ENCODE measurements around the gene PFDN5. TPM values are rescaled to one million over a fixed set of nuclear protein-coding genes. Genes with fewer than 3 reads are reported as not detected.
"Not testable (repeated sequence)": the region's sequence is repeated elsewhere in the genome, so short reads cannot be mapped to it uniquely, and the experiment has no call there.

Gene PFDN5
- polyA plus RNA-seq, 1 donor from 2014 or later, result 1,442 TPM

DNA sequence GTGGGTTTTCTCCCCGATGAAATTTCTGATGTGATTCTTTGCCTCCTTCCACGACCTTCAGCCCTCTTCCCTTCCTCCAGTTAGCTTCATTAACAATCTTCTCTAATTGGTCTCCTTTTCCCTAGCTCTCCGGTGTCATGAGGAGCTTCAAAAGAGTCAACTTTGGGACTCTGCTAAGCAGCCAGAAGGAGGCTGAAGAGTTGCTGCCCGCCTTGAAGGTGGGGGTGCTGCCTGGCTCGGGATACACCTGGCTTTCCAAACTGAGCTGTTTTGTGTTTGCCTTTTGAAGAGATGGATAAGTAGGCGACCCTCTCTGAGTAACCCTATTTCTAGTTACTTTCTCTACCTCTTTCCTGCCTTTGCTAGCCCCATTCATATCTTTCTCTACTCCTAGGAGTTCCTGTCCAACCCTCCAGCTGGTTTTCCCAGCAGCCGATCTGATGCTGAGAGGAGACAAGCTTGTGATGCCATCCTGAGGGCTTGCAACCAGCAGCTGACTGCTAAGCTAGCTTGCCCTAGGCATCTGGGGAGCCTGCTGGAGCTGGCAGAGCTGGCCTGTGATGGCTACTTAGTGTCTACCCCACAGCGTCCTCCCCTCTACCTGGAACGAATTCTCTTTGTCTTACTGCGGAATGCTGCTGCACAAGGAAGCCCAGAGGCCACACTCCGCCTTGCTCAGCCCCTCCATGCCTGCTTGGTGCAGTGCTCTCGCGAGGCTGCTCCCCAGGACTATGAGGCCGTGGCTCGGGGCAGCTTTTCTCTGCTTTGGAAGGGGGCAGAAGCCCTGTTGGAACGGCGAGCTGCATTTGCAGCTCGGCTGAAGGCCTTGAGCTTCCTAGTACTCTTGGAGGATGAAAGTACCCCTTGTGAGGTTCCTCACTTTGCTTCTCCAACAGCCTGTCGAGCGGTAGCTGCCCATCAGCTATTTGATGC is 26.4 kb upstream of the PFDN5 start:
- Mint-ChIP-seq H3K4me1 (peaks cover 16 to 19% (median 19%) of the 10 kb centered on the region in 3 donors), H3K27me3 (no peaks in the 10 kb centered on the region)

DNA sequence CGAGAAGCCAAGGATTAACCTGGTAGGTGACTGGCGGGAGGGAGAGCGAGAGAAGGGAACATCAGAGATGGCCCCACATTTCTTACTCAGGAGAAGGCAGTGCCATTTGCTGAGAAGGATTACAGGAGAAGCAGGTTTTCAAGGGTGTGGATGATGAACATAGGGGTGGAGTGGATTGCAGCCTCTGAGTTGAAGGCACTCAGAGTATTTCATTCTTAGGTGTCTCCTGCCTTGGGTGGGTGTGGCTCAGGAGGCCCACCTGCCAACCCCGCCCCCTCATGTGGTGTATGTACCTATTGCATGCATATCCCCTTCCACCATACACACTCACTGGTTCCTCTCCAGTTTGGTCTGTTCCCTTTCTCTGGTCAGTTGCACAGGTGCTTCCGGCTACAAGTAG is 20.9 kb upstream of the PFDN5 start:
- Mint-ChIP-seq H3K4me1 (peaks cover 0 to 3% (median 2%) of the 10 kb centered on the region in 3 donors), H3K9me3 (no peaks in the 10 kb centered on the region), H3K27me3 (no peaks in the 10 kb centered on the region), H3K36me3 (peaks cover 1% of the 10 kb centered on the region), H3K4me3 (no peak overlapping the region), H3K27ac (no peak overlapping the region)

More for the DNA sequence above, 26.4 kb upstream of the PFDN5 start:
- Mint-ChIP-seq H3K4me3 (peak overlapping the region; percentile 96 to 99 (median 98)), H3K9me3 (no peaks in the 10 kb centered on the region), H3K27ac (peak overlapping the region; percentile 81 to 98 (median 94)), H3K36me3 (no peaks in the 10 kb centered on the region)

DNA sequence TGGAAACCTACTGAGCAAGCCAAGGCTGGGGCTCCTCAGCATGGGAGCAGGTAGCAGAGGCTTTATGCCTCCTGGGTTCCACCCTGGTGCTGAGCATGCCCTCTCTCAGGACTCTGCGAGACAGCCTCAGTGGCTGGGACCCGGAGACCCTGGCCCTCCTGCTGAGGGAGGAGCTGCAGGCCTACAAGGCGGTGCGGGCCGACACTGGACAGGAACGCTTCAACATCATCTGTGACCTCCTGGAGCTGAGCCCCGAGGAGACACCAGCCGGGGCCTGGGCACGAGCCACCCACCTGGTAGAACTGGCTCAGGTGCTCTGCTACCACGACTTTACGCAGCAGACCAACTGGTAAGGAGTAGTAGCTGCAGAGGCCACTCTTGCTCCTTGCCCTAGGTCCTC is 18.8 kb upstream of the PFDN5 start:
- Mint-ChIP-seq H3K4me3 (no peak overlapping the region), H3K27ac (no peak overlapping the region), H3K4me1 (peaks cover 0 to 5% (median 2%) of the 10 kb centered on the region in 3 donors), H3K36me3 (peaks cover 1% of the 10 kb centered on the region), H3K9me3 (no peaks in the 10 kb centered on the region), H3K27me3 (no peaks in the 10 kb centered on the region)

DNA sequence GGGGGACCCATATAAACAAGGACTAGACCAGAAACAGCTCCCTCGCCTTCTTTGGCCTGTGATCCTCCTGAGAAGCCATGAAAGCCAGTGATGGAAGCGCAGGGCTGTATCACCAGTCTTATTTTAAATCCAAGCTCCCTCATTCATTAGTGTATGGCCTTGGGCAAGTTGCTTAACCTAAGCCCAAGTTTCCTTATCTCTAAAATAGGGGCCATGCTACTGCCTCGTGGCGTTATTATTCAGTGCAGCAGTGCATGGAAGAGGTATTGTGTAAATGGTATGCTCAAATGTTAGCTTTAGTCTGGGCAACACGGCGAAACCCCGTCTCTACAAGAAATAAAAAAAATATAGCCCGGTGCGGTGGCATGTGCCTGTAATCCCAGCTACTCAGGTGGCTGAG is 17.4 kb upstream of the PFDN5 start:
- peaks cover 1% of the 10 kb centered on the region for H3K36me3 Mint-ChIP-seq
- H3K9me3 Mint-ChIP-seq, result no peaks in the 10 kb centered on the region
- peaks cover 0 to 2% (median 2%) of the 10 kb centered on the region in 3 donors for H3K4me1 Mint-ChIP-seq
- no peak overlapping the region for H3K4me3 Mint-ChIP-seq
- H3K27me3 Mint-ChIP-seq, result no peaks in the 10 kb centered on the region
- peak overlapping the region in 1 of 3 donors; percentile 47 for H3K27ac Mint-ChIP-seq

DNA sequence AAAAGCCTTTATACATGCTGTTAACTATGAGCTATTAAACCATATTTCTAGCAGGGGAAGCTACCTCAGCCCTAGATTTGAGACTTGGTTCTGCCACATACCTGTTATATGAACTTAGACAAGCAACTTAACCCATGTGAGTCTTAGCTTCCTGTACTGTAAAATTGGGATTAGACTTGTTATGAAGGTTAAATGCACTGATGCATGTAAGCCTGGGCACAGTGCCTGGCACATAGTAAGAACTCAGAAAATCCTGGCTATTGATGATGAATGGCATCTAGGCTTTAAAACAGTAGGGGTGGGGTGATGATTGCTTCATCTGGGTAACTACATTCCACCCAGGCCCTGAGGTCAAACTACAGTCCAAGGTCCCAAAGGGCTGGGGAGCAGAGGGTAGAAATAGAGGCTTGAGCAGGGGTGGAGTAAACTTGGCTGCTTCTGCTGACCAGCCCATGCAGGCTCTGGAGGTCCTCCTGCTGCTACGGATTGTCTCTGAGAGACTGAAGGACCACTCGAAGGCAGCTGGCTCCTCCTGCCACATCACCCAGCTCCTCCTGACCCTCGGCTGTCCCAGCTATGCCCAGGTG is 16.0 kb upstream of the PFDN5 start:
- H3K36me3 Mint-ChIP-seq, result no peaks in the 10 kb centered on the region
- no peak overlapping the region for H3K27ac Mint-ChIP-seq
- no peaks in the 10 kb centered on the region for H3K27me3 Mint-ChIP-seq
- H3K9me3 Mint-ChIP-seq, result no peaks in the 10 kb centered on the region
- H3K4me1 Mint-ChIP-seq, result peaks cover 0 to 2% (median under 1%) of the 10 kb centered on the region in 3 donors
- no peak overlapping the region for H3K4me3 Mint-ChIP-seq

DNA sequence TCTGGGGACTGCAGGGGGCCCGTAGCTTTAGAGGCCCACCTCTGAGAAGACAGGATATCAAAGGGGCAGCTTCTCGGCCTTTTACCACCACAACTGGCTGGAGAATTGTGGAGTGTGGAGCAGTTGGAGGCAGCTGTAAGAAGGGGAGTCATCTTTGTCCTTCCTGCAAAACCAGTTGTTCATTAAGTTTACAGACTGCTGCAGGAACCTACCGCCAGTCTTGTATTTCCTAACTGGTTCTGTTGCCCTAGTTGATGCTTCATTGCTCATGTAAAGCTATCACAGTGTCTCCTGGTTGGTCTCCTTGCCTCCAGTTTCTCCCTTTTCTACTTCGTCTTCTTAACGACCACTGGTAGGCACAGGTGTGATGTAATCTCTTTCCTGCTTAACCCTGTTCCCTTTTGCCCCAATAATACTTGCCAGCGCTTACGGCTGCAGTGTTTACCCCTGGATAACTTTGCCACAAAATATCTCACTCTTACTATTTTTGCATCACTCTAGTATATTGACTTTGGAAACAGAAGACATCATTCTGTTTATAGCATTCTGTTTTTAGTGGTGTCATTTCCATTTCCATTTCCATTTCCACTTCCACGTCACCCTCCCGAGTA is 15.3 kb upstream of the PFDN5 start:
- Mint-ChIP-seq H3K27ac (no peak overlapping the region), H3K36me3 (no peaks in the 10 kb centered on the region), H3K27me3 (no peaks in the 10 kb centered on the region), H3K4me3 (no peak overlapping the region), H3K9me3 (no peaks in the 10 kb centered on the region), H3K4me1 (peaks cover 0 to 2% (median 0%) of the 10 kb centered on the region in 3 donors)

DNA sequence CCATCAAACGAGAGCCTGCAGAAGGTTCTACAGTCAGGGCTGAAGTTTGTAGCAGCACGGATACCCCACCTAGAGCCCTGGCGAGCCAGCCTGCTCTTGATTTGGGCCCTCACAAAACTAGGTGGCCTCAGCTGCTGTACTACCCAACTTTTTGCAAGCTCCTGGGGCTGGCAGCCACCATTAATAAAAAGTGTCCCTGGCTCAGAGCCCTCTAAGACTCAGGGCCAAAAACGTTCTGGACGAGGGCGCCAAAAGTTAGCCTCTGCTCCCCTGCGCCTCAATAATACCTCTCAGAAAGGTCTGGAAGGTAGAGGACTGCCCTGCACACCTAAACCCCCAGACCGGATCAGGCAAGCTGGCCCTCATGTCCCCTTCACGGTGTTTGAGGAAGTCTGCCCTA is 8.9 kb upstream of the PFDN5 start:
- no peaks in the 10 kb centered on the region for H3K36me3 Mint-ChIP-seq
- H3K9me3 Mint-ChIP-seq, result no peaks in the 10 kb centered on the region

DNA sequence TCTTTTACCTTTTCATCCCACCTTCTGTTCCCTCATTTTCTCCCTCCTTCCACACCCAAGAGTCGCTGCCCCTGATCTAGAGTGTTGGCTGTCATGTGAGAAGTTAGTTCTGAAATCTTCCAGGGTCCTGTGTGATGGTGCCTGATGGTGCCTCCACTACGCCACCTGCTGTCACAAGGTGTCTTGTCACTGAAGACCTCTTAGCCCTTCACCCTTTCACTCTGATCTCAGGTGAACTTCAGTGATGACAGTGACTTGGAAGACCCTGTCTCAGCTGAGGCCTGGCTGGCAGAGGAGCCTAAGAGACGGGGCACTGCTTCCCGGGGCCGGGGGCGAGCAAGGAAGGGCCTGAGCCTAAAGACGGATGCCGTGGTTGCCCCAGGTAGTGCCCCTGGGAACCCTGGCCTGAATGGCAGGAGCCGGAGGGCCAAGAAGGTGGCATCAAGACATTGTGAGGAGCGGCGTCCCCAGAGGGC is 7.6 kb upstream of the PFDN5 start:
- Mint-ChIP-seq H3K27me3 (no peaks in the 10 kb centered on the region), H3K9me3 (no peaks in the 10 kb centered on the region)

More for the DNA sequence above, 8.9 kb upstream of the PFDN5 start:
- Mint-ChIP-seq H3K4me3 (no peak overlapping the region), H3K4me1 (peaks cover 0 to 6% (median 4%) of the 10 kb centered on the region in 3 donors), H3K27ac (no peak overlapping the region), H3K27me3 (no peaks in the 10 kb centered on the region)

DNA sequence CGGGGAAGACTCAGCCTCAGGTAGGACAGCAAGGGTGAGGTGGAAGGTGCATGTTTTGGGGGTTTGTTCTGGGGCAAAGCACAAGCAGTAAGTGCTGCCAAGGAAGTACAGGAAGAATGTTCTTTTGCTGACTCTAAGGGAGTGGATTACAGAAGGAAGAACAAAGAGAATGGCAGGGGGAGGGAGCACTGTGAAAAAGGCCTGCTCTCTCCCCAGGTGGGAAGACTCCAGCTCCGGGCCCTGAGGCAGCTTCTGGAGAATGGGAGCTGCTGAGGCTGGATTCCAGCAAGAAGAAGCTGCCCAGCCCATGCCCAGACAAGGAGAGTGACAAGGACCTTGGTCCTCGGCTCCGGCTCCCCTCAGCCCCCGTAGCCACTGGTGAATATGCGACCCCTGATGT is 7.0 kb upstream of the PFDN5 start:
- H3K4me3 Mint-ChIP-seq, result no peak overlapping the region
- H3K27ac Mint-ChIP-seq, result no peak overlapping the region
- H3K27me3 Mint-ChIP-seq, result no peaks in the 10 kb centered on the region
- H3K36me3 Mint-ChIP-seq, result no peaks in the 10 kb centered on the region
- no peaks in the 10 kb centered on the region for H3K9me3 Mint-ChIP-seq
- H3K4me1 Mint-ChIP-seq, result peaks cover 0 to 6% (median 4%) of the 10 kb centered on the region in 3 donors

More for the DNA sequence above, 7.6 kb upstream of the PFDN5 start:
- Mint-ChIP-seq H3K4me3 (peak overlapping the region in 1 of 4 donors; percentile 51), H3K4me1 (peaks cover 0 to 6% (median 4%) of the 10 kb centered on the region in 3 donors), H3K36me3 (no peaks in the 10 kb centered on the region), H3K27ac (peak overlapping the region in 1 of 3 donors; percentile 59)

DNA sequence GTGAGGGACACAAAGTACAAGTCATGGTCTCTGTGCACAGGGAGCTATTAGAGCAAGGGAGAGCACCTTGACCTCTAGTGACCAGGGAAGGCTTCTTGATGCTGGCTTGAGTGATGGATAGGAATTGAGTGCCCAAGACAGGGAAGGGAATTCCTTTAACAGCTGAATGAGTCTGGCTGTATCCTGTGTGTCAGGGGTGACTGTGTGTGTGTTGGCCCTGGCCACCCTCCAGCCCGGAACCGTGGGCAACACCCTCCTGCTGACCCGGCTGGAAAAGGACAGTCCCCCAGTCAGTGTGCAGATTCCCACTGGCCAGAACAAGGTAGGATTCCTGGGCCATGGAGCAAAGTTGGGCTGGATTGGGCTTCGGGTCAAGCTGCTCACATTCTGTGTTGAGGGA is 5.5 kb upstream of the PFDN5 start:
- Mint-ChIP-seq H3K36me3 (no peaks in the 10 kb centered on the region), H3K27ac (no peak overlapping the region), H3K4me1 (peaks cover 0 to 7% (median 6%) of the 10 kb centered on the region in 3 donors), H3K4me3 (no peak overlapping the region), H3K9me3 (no peaks in the 10 kb centered on the region), H3K27me3 (no peaks in the 10 kb centered on the region)

DNA sequence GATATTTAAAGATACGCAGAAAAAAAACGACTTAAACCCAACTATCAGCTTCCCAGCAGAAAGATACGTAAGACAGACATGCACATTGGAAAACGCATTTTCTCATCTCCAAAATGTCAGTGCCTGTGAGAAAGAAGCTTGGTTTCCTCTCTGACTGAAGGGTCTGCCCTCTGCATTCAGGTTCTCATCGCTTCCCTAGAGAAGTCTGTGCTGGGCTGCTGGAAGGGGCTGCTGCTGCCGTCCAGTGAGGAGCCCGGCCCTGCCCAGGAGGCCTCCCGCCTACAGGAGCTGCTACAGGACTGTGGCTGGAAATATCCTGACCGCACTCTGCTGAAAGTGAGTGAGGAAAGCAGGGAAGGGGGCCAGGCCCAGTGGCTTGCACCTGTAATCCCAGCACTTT is 4.7 kb upstream of the PFDN5 start:
- peaks cover 7 to 13% (median 12%) of the 10 kb centered on the region in 3 donors for H3K4me1 Mint-ChIP-seq
- H3K4me3 Mint-ChIP-seq, result no peak overlapping the region
- peaks cover 3% of the 10 kb centered on the region for H3K36me3 Mint-ChIP-seq
- no peaks in the 10 kb centered on the region for H3K27me3 Mint-ChIP-seq
- H3K9me3 Mint-ChIP-seq, result no peaks in the 10 kb centered on the region
- no peak overlapping the region for H3K27ac Mint-ChIP-seq

DNA sequence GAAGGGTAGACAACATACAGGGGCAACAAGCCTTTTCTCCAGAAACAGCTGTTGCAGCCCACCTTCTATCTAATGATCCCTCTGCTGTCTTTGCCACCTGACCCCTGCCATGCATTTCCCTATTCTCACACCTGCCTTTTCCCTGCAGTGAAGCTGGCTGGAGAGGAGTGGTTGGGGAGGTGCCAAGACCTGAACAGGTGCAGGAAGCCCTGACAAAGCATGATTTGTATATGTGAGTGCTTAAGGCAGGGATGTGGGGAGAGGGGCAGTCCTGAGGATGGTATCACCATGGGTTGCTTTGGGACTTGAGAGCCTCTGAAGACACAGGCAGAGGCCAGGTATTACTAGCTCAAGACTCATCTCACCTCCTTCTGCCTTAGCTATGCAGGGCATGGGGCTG is 2.9 kb upstream of the PFDN5 start:
- Mint-ChIP-seq H3K27ac (peak overlapping the region in 1 of 3 donors; percentile 69), H3K4me1 (peaks cover 7 to 24% (median 24%) of the 10 kb centered on the region in 3 donors), H3K27me3 (no peaks in the 10 kb centered on the region), H3K9me3 (no peaks in the 10 kb centered on the region), H3K4me3 (peak overlapping the region in 1 of 4 donors; percentile 34), H3K36me3 (peaks cover 3% of the 10 kb centered on the region)

DNA sequence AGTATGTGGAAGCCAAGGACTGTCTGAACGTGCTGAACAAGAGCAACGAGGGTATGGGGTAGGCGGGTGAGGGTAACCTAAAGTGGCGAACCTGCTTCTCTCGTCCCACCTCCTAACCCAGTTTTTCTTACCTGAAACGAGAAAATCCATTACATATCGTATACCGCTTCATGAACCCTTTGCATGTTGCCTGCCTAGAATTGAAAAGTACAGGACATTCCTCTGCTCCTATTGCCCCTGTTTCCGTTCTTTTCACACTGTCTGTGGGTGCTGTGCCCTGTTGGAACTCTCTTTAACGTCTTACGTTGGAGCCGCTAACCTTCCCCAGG is 513 bp downstream of the PFDN5 start:
- Mint-ChIP-seq H3K9me3 (no peaks in the 10 kb centered on the region), H3K27ac (peak overlapping the region; percentile 87 to 99 (median 99)), H3K4me3 (peak overlapping the region; percentile 95 to 100 (median 99)), H3K27me3 (no peaks in the 10 kb centered on the region), H3K36me3 (peaks cover 10% of the 10 kb centered on the region), H3K4me1 (peaks cover 15 to 39% (median 38%) of the 10 kb centered on the region in 3 donors)

DNA sequence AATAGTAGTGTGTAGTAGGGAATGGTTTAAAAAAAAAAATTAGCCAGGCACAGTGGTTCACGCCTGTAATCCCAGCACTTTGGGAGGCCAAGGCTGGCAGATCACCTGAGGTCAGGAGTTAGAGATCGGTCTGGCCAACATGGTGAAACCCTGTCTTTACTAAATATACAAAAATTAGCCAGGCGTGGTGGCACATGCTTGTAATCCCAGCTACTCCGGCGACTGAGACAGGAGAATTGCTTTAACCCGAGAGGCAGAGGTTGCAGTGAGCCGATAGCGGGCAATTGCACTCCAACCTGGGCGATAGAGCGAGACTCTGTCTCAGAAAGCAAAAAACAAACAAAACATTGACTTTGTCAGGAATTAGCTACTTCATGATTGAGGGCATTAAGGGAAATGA is 1.8 kb downstream of the PFDN5 start:
- Mint-ChIP-seq H3K4me3 (peak overlapping the region; percentile 59 to 99 (median 84)), H3K4me1 (peaks cover 21 to 48% (median 44%) of the 10 kb centered on the region in 3 donors), H3K27ac (peak overlapping the region in 2 of 3 donors; percentile 87 to 99), H3K36me3 (peaks cover 12% of the 10 kb centered on the region)
- not testable (repeated sequence) for H3K27me3 Mint-ChIP-seq, H3K9me3 Mint-ChIP-seq

DNA sequence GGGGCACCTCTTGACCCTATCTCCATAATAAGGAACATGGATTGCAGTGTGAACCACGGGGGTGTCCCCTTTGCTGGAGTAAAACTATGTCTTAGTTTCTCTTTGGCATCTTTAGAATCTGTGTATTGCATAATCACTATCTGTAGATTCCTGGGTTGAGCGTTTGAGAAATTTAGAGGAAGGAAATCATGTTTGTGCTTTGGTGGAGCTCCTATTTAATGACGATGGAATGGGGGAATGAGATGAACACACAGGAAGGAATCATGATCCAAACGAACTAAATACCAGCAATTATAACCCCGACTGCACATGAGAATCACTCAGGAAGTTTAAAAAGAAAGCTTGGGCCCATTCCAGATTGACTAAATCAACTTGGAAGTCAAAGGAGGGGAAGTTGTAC is 2.8 kb downstream of the PFDN5 start:
- Mint-ChIP-seq H3K27ac (peak overlapping the region in 2 of 3 donors; percentile 20 to 96), H3K4me3 (peak overlapping the region in 3 of 4 donors; percentile 3 to 95 (median 17)), H3K36me3 (peaks cover 12% of the 10 kb centered on the region), H3K4me1 (peaks cover 21 to 56% (median 50%) of the 10 kb centered on the region in 3 donors), H3K9me3 (no peaks in the 10 kb centered on the region), H3K27me3 (no peaks in the 10 kb centered on the region)

All from IgD-negative memory B cell (primary cell).